ENCODE results near the gene SH3RF3.

DNA sequence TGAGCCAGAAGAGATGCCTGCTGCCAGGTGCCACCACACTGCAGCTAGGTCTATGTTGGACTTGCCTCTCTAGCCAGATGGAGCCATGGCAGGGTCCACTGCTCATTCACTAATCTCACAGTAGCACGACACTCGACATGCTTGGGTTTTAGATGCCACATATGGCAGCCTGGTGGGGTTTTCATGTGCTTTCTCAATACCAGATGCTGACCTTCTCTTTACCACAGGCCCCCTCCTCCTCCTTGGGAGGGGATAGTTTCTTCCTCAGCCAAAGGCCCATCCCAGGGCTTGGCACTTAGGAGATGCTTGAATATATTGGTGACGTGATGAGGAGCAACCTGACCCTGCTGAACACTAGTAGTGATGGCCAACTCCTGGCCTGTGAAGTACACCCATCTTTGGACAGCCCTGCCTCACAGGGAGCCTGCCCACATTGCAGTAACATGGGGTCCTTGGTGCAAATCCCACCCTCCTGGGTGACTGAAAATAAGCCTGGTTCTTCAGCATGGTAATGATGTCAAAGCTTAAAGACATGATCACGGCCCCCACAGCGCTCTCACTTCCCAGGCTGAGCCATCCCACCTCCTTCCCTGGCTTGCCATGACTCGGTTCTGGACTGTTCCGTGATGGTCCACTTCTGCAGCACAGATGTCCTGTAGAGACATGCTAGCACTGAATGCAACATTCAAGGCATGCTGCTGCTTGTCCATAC, 227.5 kb downstream of the SH3RF3 start:
- TF ChIP-seq POLR2A (IDR thresholded peaks at IDR 0.05; ENCODE audit: low read depth, low read length) (no peak), TAF1 (IDR thresholded peaks at IDR 0.05; ENCODE audit: low read depth, low read length) (no peak), POLR2AphosphoS5 (IDR thresholded peaks at IDR 0.05; ENCODE audit: low read depth, low read length) (no peak)
